Progenitor cell of endocrine pancreas (in vitro differentiated cells): ENCODE data around the gene TPM1. TPM values are rescaled to one million over a fixed set of nuclear protein-coding genes. Genes with fewer than 3 reads are reported as not detected.

Experiments
- DNase-seq: peaks from one replicate; pipeline ENCODE4 v3.0.0; 2021; ENCODE audit warnings: low spot score; ENCODE audit not compliant: unreplicated experiment
- H3K27ac Mint-ChIP-seq: 2 replicates; pipeline ENCODE4 v1.8.0; 2021; ENCODE audit warnings: mild to moderate bottlenecking, moderate library complexity, mixed read lengths
- H3K27me3 Mint-ChIP-seq: 2 replicates; pipeline ENCODE4 v1.8.0; 2021; ENCODE audit warnings: mixed read lengths
- H3K36me3 Mint-ChIP-seq: 2 replicates; pipeline ENCODE4 v1.8.0; 2022; ENCODE audit warnings: mixed read lengths; ENCODE audit not compliant: insufficient read depth
- H3K4me1 Mint-ChIP-seq: 2 replicates; pipeline ENCODE4 v1.8.0; 2021; ENCODE audit warnings: low read depth, mixed read lengths
- H3K4me3 Mint-ChIP-seq: 2 replicates; pipeline ENCODE4 v1.8.0; 2021; ENCODE audit warnings: low read depth, mild to moderate bottlenecking, moderate library complexity, mixed read lengths
- H3K9me3 Mint-ChIP-seq: 2 replicates; pipeline ENCODE4 v1.8.0; 2021; ENCODE audit warnings: low read depth, mixed read lengths
- CTCF ChIP-seq: fragments of 200-600 bp; sonication (generic); IDR thresholded peaks from one replicate; pipeline ENCODE4 v1.5.0; 2021; ENCODE audit warnings: antibody characterized with exemption, mild to moderate bottlenecking; ENCODE audit not compliant: unreplicated experiment
- total RNA-seq: library from RNA; stranded (reverse); gene quantifications from 2 replicates; pipeline ENCODE4 v1.2.1, GENCODE V29; 2021

The TPM1 gene
- total RNA-seq, 1 donor from 2014 or later: 284 TPM

- H3K27me3 Mint-ChIP-seq: peaks cover 15% of the 10 kb centered on the region
- H3K27ac Mint-ChIP-seq: peak overlapping the region; percentile 80
- peaks cover 40% of the 10 kb centered on the region for H3K4me1 Mint-ChIP-seq
- TF ChIP-seq CTCF: no peak
- no peak for DNase-seq
- H3K4me3 Mint-ChIP-seq: peak overlapping the region; percentile 83
- no peaks in the 10 kb centered on the region for H3K36me3 Mint-ChIP-seq
- no peaks in the 10 kb centered on the region for H3K9me3 Mint-ChIP-seq
Observed at GRCh38 chr15:63041402-63041973, 1.1 kb upstream of the TPM1 start.

- Mint-ChIP-seq H3K27me3 (peaks cover 15% of the 10 kb centered on the region), H3K4me3 (peak overlapping the region; percentile 83), H3K27ac (peak overlapping the region; percentile 87), H3K36me3 (no peaks in the 10 kb centered on the region), H3K9me3 (no peaks in the 10 kb centered on the region), H3K4me1 (peaks cover 47% of the 10 kb centered on the region)
- DNase-seq: no peak
- no peak for TF ChIP-seq CTCF
Observed at GRCh38 chr15:63042877-63043334, 359 bp downstream of the TPM1 start.

- TF ChIP-seq CTCF: no peak
- Mint-ChIP-seq H3K9me3 (no peaks in the 10 kb centered on the region), H3K4me1 (peaks cover 41% of the 10 kb centered on the region), H3K4me3 (peak overlapping the region; percentile 83), H3K36me3 (no peaks in the 10 kb centered on the region), H3K27me3 (peaks cover 15% of the 10 kb centered on the region), H3K27ac (peak overlapping the region; percentile 87)
- peak; percentile 17 for DNase-seq
Observed at GRCh38 chr15:63043335-63044076, 959 bp downstream of the TPM1 start.

GRCh38 chr15:63044077-63044644 is 1.6 kb downstream of the TPM1 start:
- Mint-ChIP-seq H3K27me3 (peaks cover 15% of the 10 kb centered on the region), H3K36me3 (no peaks in the 10 kb centered on the region), H3K27ac (peak overlapping the region; percentile 54), H3K9me3 (no peaks in the 10 kb centered on the region), H3K4me3 (peak overlapping the region; percentile 83), H3K4me1 (peaks cover 45% of the 10 kb centered on the region)
- no peak for DNase-seq
- TF ChIP-seq CTCF: no peak

- H3K4me3 Mint-ChIP-seq: peak overlapping the region; percentile 83
- DNase-seq: no peak
- no peaks in the 10 kb centered on the region for H3K9me3 Mint-ChIP-seq
- no peak for TF ChIP-seq CTCF
- peak overlapping the region; percentile 34 for H3K27ac Mint-ChIP-seq
- H3K27me3 Mint-ChIP-seq: peaks cover 8% of the 10 kb centered on the region
- H3K4me1 Mint-ChIP-seq: peaks cover 52% of the 10 kb centered on the region
- H3K36me3 Mint-ChIP-seq: no peaks in the 10 kb centered on the region
Observed at GRCh38 chr15:63044645-63045464, 2.3 kb downstream of the TPM1 start.
